H1 (cell line): ENCODE data around the gene PPARGC1A. TPM values are rescaled to one million over a fixed set of nuclear protein-coding genes. Genes with fewer than 3 reads are reported as not detected.

ENCODE experiments used
- CTCF ChIA-PET: fragments of 300-600 bp; sonication (Branson Sonifier 250); formaldehyde crosslinking; loops from one replicate; lab custom pipeline; 2021; ENCODE audit not compliant: partially characterized antibody; lab: Charles Lee
- POLR2A ChIA-PET: fragments of 300-600 bp; sonication (Branson Sonifier 250); formaldehyde crosslinking; loops from one replicate; lab custom pipeline; 2021; ENCODE audit warnings: inconsistent platforms; ENCODE audit not compliant: partially characterized antibody; lab: Charles Lee
- DNase-seq, 2 experiments: peaks; one replicate each; pipeline versions ENCODE4 v3.0.0 to v3.0.0-alpha.2; 2010 to 2022; ENCODE audit warnings: low spot score in 2 of 2, low read depth in 1 of 2, mixed read lengths in 1 of 2
- FAIRE-seq: peaks from 2 replicates; lab custom pipeline; 2011; peaks lifted over from hg19 to GRCh38; lab: Jason Lieb, UNC
- H2AFZ ChIP-seq: 2 replicates; pipeline ENCODE4 v1.8.1; 2012; ENCODE audit warnings: low read length, inconsistent platforms
- H2AK5ac ChIP-seq: 2 replicates; pipeline ENCODE4 v1.6.1; 2013; ENCODE audit warnings: low read depth, low read length
- H2BK120ac ChIP-seq: replicated peaks from 2 replicates; pipeline ENCODE3; 2013; ENCODE audit warnings: low read depth, low read length, inconsistent platforms
- H2BK12ac ChIP-seq: 2 replicates; pipeline ENCODE4 v1.6.1; 2013; ENCODE audit warnings: low read depth, low read length
- H2BK15ac ChIP-seq: 2 replicates; pipeline ENCODE4 v1.6.1; 2013; ENCODE audit warnings: low read length
- H2BK20ac ChIP-seq: 2 replicates; pipeline ENCODE4 v1.6.1; 2013; ENCODE audit warnings: low read length
- H2BK5ac ChIP-seq: 2 replicates; pipeline ENCODE4 v1.6.1; 2013; ENCODE audit warnings: low read depth, low read length
- H3K14ac ChIP-seq: 2 replicates; pipeline ENCODE4 v1.6.1; 2013; ENCODE audit warnings: inconsistent platforms; ENCODE audit not compliant: insufficient read length
- H3K18ac ChIP-seq: 2 replicates; pipeline ENCODE4 v1.6.1; 2013; ENCODE audit warnings: low read length; ENCODE audit errors: extremely low read depth
- H3K23ac ChIP-seq: 2 replicates; pipeline ENCODE4 v1.6.1; 2013; ENCODE audit warnings: inconsistent platforms; ENCODE audit not compliant: insufficient read length
- H3K23me2 ChIP-seq: 2 replicates; pipeline ENCODE4 v1.6.1; 2013; ENCODE audit warnings: low read depth, low read length
- H3K27ac ChIP-seq: 2 replicates; pipeline ENCODE4 v1.6.1; 2011; ENCODE audit warnings: low read depth, low read length, inconsistent platforms
- H3K27me3 ChIP-seq, 4 experiments: replicated peaks in 1 of 4; 1 replicate in 1 of 4; 2 replicates in 3 of 4; pipeline versions ENCODE4 v1.6.1 to v1.8.1; 2011 to 2013; ENCODE audit warnings: low read length in 3 of 4, mild to moderate bottlenecking in 3 of 4, inconsistent platforms in 2 of 4, mixed read lengths in 2 of 4, moderate library complexity in 1 of 4; ENCODE audit not compliant: control insufficient read depth in 3 of 4, insufficient read depth in 3 of 4; ENCODE audit errors: extremely low read depth in 1 of 4
- H3K36me3 ChIP-seq, 4 experiments: 2 replicates each; pipeline versions ENCODE4 v1.6.1 to v1.8.1; 2011 to 2013; ENCODE audit warnings: mild to moderate bottlenecking in 4 of 4, low read length in 3 of 4, moderate library complexity in 2 of 4, control low read depth in 1 of 4, inconsistent platforms in 1 of 4; ENCODE audit not compliant: insufficient read depth in 4 of 4, control insufficient read depth in 2 of 4
- H3K4ac ChIP-seq: replicated peaks from 2 replicates; pipeline ENCODE3; 2013; ENCODE audit warnings: low read length, low read depth, mixed read lengths, inconsistent platforms; ENCODE audit not compliant: insufficient read length
- H3K4me1 ChIP-seq, 4 experiments: replicated peaks in 1 of 4; 1 replicate in 1 of 4; 2 replicates in 3 of 4; pipeline versions ENCODE4 v1.6.1 to v1.8.1; 2011 to 2013; ENCODE audit warnings: low read length in 3 of 4, inconsistent platforms in 2 of 4, mixed read lengths in 1 of 4; ENCODE audit not compliant: insufficient read depth in 4 of 4, control insufficient read depth in 3 of 4
- H3K4me2 ChIP-seq, 2 experiments: 2 replicates each; pipeline versions ENCODE4 v1.6.1 to v1.8.1; 2011 to 2013; ENCODE audit warnings: low read depth in 2 of 2, low read length in 2 of 2, control low read depth in 1 of 2, inconsistent platforms in 1 of 2, mild to moderate bottlenecking in 1 of 2; ENCODE audit not compliant: insufficient read depth in 1 of 2
- H3K4me3 ChIP-seq, 4 experiments: fragments of 200-600, 300-600 bp in 1 of 4; sonication (generic), shearing (Covaris generic), sonication (Bioruptor Twin) in 1 of 4; 2 replicates each; pipeline versions ENCODE4 v1.5.1 to v1.8.1; 2011 to 2016; ENCODE audit warnings: low read length in 4 of 4, low read depth in 3 of 4, control low read depth in 2 of 4, inconsistent platforms in 2 of 4, mild to moderate bottlenecking in 2 of 4, mixed read lengths in 1 of 4, moderate library complexity in 1 of 4; ENCODE audit not compliant: insufficient read depth in 2 of 4; ENCODE audit errors: extremely low read depth in 1 of 4
- H3K56ac ChIP-seq: replicated peaks from 2 replicates; pipeline ENCODE3; 2013; ENCODE audit warnings: low read depth, mild to moderate bottlenecking, mixed read lengths, low read length, inconsistent platforms; ENCODE audit not compliant: insufficient read length
- H3K79me1 ChIP-seq: 2 replicates; pipeline ENCODE4 v1.6.1; 2013; ENCODE audit warnings: low read depth, low read length, control low read depth
- H3K79me2 ChIP-seq, 2 experiments: 2 replicates each; pipeline versions ENCODE4 v1.6.1 to v1.8.1; 2012 to 2013; ENCODE audit warnings: low read length in 2 of 2, mild to moderate bottlenecking in 2 of 2, inconsistent platforms in 1 of 2; ENCODE audit not compliant: insufficient read depth in 2 of 2, control insufficient read depth in 1 of 2
- H3K9ac ChIP-seq, 4 experiments: replicated peaks in 1 of 4; 1 replicate in 1 of 4; 2 replicates in 3 of 4; pipeline versions ENCODE4 v1.6.1 to v1.8.1; 2011 to 2013; ENCODE audit warnings: low read depth in 3 of 4, low read length in 3 of 4, control low read depth in 2 of 4, mild to moderate bottlenecking in 2 of 4, moderate library complexity in 2 of 4, inconsistent platforms in 1 of 4; ENCODE audit errors: extremely low read depth in 1 of 4
- H3K9me3 ChIP-seq, 2 experiments: 2 replicates each; pipeline versions ENCODE4 v1.6.1 to v1.8.1; 2012 to 2013; ENCODE audit warnings: mild to moderate bottlenecking in 2 of 2, moderate library complexity in 2 of 2, control low read depth in 1 of 2, inconsistent platforms in 1 of 2, low read depth in 1 of 2, low read length in 1 of 2, mixed read lengths in 1 of 2; ENCODE audit not compliant: insufficient read depth in 2 of 2
- H4K20me1 ChIP-seq, 2 experiments: replicated peaks in 1 of 2; 2 replicates each; pipeline versions ENCODE3 to v1.8.1; 2011 to 2013; ENCODE audit warnings: inconsistent platforms in 2 of 2, low read length in 2 of 2, mild to moderate bottlenecking in 1 of 2; ENCODE audit not compliant: insufficient read depth in 2 of 2, control insufficient read depth in 1 of 2
- H4K5ac ChIP-seq: 2 replicates; pipeline ENCODE4 v1.6.1; 2013; ENCODE audit warnings: low read length, low read depth, mixed read lengths, inconsistent platforms; ENCODE audit not compliant: insufficient read length
- H4K8ac ChIP-seq: 2 replicates; pipeline ENCODE4 v1.8.0; 2013; ENCODE audit warnings: mild to moderate bottlenecking, moderate library complexity, low read length, inconsistent platforms; ENCODE audit not compliant: insufficient read depth; ENCODE audit errors: extremely low read depth
- H4K91ac ChIP-seq: replicated peaks from 2 replicates; pipeline ENCODE3; 2013; ENCODE audit warnings: low read length, mixed read lengths, inconsistent platforms; ENCODE audit not compliant: insufficient read length
- CEBPB ChIP-seq: IDR thresholded peaks from 2 replicates; pipeline ENCODE4 v1.6.1; 2012; ENCODE audit warnings: low read depth, low read length
- EP300 ChIP-seq, 2 experiments: IDR thresholded peaks; 1 replicate in 1 of 2; 2 replicates in 1 of 2; pipeline ENCODE4 v1.6.1; 2011 to 2012; ENCODE audit warnings: low read depth in 2 of 2, low read length in 2 of 2, mild to moderate bottlenecking in 2 of 2, borderline replicate concordance in 1 of 2, inconsistent platforms in 1 of 2, moderate library complexity in 1 of 2
- KDM5A ChIP-seq: fragments of 200-600 bp; IDR thresholded peaks from 2 replicates; pipeline ENCODE4 v1.7.1; 2012; ENCODE audit warnings: mild to moderate bottlenecking, low read length, inconsistent platforms, mixed read lengths
- MAFK ChIP-seq: IDR thresholded peaks from 2 replicates; pipeline ENCODE4 v1.6.1; 2012; ENCODE audit warnings: low read depth, mild to moderate bottlenecking, improper control_type of control experiment, low read length
- SP1 ChIP-seq: IDR thresholded peaks from 2 replicates; pipeline ENCODE4 v1.6.1; 2011; ENCODE audit warnings: low read depth, low read length
- SP2 ChIP-seq: IDR thresholded peaks from 2 replicates; pipeline ENCODE4 v1.6.1; 2012; ENCODE audit warnings: mild to moderate bottlenecking, low read length, inconsistent platforms
- WGBS, 2 experiments: shearing (Covaris generic) in 1 of 2; methylation state at CpG; one replicate each; pipeline versions ENCODE4 v1.1.6 to v1.1.7; 2013 to 2015; ENCODE audit warnings: low lambda C conversion rate in 2 of 2, mixed read lengths in 2 of 2, inconsistent platforms in 1 of 2, low coverage in 1 of 2, missing lambda C conversion rate in 1 of 2; ENCODE audit not compliant: insufficient replicate concordance in 2 of 2, insufficient coverage in 1 of 2, insufficient read length in 1 of 2; ENCODE audit errors: extremely low coverage in 1 of 2, missing lambda C conversion rate in 1 of 2; 5-methylcytosine and 5-hydroxymethylcytosine counted together
- polyA plus RNA-seq, 7 experiments: library from polyadenylated mRNA; depleted of rRNA in 3 of 7; stranded (reverse) in 5 of 7; unstranded in 2 of 7; fragments of >200 nt in 5 of 7; fragments of 200-250 nt in 2 of 7; gene quantifications; 1 replicate in 5 of 7; 2 replicates in 1 of 7; 4 replicates in 1 of 7; pipeline versions ENCODE4 v1.2.1 to v1.2.3, GENCODE V29; 2011 to 2013; ENCODE audit warnings: missing spikeins in 2 of 7, mixed read lengths in 2 of 7
- total RNA-seq: library from RNA; stranded (reverse); fragmentation: NEBNext Ultra II Directional; extraction: Animal tissue kit (Norgen Biotek cat#: 25700); gene quantifications from 2 replicates; pipeline ENCODE4 v1.2.1, GENCODE V29; 2021

The PPARGC1A gene
- total and polyA plus RNA-seq, 2 of the 8 experiments (the other 6 are each of a cell fraction or from before 2014, with no cell fraction given) = 0.54 to 1.4 TPM

GRCh38 chr4:23822181-23822580, 67.7 kb downstream of the PPARGC1A start:
- Histone ChIP-seq H3K14ac (no peak overlapping the region), H3K4me1 (no peaks in the 10 kb centered on the region), H3K27ac (no peak overlapping the region)
- no peak for TF ChIP-seq SP1
- TF ChIP-seq EP300 (IDR thresholded peaks at IDR 0.05; ENCODE audit: borderline replicate concordance in 1 of 2, low read depth in 2 of 2, low read length in 2 of 2) = no peak
- TF ChIP-seq CEBPB = no peak
- TF ChIP-seq MAFK = no peak
- no peak for TF ChIP-seq KDM5A
- TF ChIP-seq SP2 = no peak
- TF ChIP-seq, all 59 proteins: peak for 0
- FAIRE-seq (no peak), DNase-seq (no peak)
- CTCF ChIA-PET = no interaction called here
- Histone ChIP-seq H4K8ac (no peak overlapping the region), H2BK15ac (no peak overlapping the region), H3K36me3 (no peaks in the 10 kb centered on the region), H3K9ac (no peak overlapping the region), H4K91ac (no peak overlapping the region), H3K4ac (no peak overlapping the region), H2BK20ac (no peak overlapping the region), H2BK120ac (no peak overlapping the region), H3K4me3 (no peak overlapping the region), H2BK12ac (no peak overlapping the region), H3K79me2 (no peaks in the 10 kb centered on the region), H3K79me1 (no peaks in the 10 kb centered on the region), H2BK5ac (no peak overlapping the region), H4K20me1 (no peaks in the 10 kb centered on the region), H3K9me3 (no peaks in the 10 kb centered on the region), H2AFZ (no peak overlapping the region), H3K23ac (no peak overlapping the region), H3K56ac (no peak overlapping the region), H3K4me2 (no peak overlapping the region), H2AK5ac (no peak overlapping the region), H3K23me2 (no peaks in the 10 kb centered on the region), H3K27me3 (no peaks in the 10 kb centered on the region), H3K18ac (no peak overlapping the region), H4K5ac (no peak overlapping the region)
- POLR2A ChIA-PET = no interaction called here
- 79% methylated on average over 1 of the region's 1 CpG; no CpG with 5 or more reads in 1 of the 2 experiments for WGBS, 2 experiments
